ENCODE results near the gene DLEU7.

DNA sequence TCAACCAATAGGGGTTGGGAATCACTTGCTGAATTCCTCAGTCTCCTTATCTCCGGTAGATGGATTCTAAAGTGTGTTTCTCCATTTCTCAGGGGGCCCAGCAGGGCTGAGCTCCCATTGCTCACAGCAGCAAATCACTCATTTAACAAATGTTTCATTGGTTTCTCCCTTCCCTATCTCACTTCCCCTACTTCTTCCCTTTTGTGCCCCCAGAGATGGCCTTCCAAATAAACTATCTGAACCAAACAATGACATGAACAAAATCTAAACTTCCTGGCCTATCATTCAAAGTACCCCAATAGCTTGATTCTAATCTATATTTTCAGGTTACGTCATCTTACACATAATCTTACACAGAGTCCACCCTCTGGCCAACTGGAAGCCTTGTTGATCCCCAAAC lies 60.4 kb downstream of the DLEU7 start:
- TF ChIP-seq CTCF (IDR thresholded peaks at IDR 0.05; ENCODE audit: insufficient read depth, low read depth, low read length) (no peak), EZH2 (IDR thresholded peaks at IDR 0.05; ENCODE audit: insufficient read depth, low read length) (no peak)

Measured in astrocyte (in vitro differentiated cells and primary cell).